Cardiac muscle cell (in vitro differentiated cells and primary cell): ENCODE measurements around the gene PHTF1. TPM values are rescaled to one million over a fixed set of nuclear protein-coding genes. Genes with fewer than 3 reads are reported as not detected.

Experiments used
- DNase-seq, 2 donors: peaks; one replicate each; pipeline versions ENCODE4 v3.0.0 to v3.0.0-alpha.2; 2010 to 2017; ENCODE audit warnings: low read depth in 1 of 2, low spot score in 1 of 2
- H3K27ac ChIP-seq: fragments of 200-600 bp; sonication (generic); 2 replicates; pipeline ENCODE4 v1.5.1; 2016
- H3K27me3 ChIP-seq: fragments of 200-600 bp; sonication (generic); 2 replicates; pipeline ENCODE4 v1.6.0; 2016; ENCODE audit warnings: control low read depth
- H3K36me3 ChIP-seq: fragments of 200-600 bp; sonication (generic); 2 replicates; pipeline ENCODE4 v1.5.1; 2016; ENCODE audit warnings: control low read depth
- H3K4me1 ChIP-seq: fragments of 200-600 bp; sonication (generic); 2 replicates; pipeline ENCODE4 v1.8.1; 2017; ENCODE audit warnings: low read depth, mild to moderate bottlenecking, mixed run types
- H3K4me3 ChIP-seq: fragments of 200-600 bp; sonication (generic); 2 replicates; pipeline ENCODE4 v1.5.1; 2016; ENCODE audit warnings: mild to moderate bottlenecking
- H3K9me3 ChIP-seq: fragments of 200-600 bp; sonication (generic); 2 replicates; pipeline ENCODE4 v1.5.1; 2017; ENCODE audit warnings: low read depth, mild to moderate bottlenecking, control low read depth
- CTCF ChIP-seq: IDR thresholded peaks from 2 replicates; pipeline ENCODE4 v1.5.1; 2012; ENCODE audit warnings: low read depth, mild to moderate bottlenecking, low read length
- polyA plus RNA-seq: library from polyadenylated mRNA; unstranded; fragments of >200 nt; fragmentation: Nextera tagmentation; extraction: Ambion mirVana; gene quantifications from 2 replicates; pipeline ENCODE4 v1.2.1, GENCODE V29; 2016
- total RNA-seq: library from RNA; depleted of rRNA; stranded (reverse); fragments of >200 nt; gene quantifications from 2 replicates; pipeline ENCODE4 v1.2.3, GENCODE V29; 2016

Gene PHTF1
- total and polyA plus RNA-seq, 2 experiments from 2014 or later = 40.5 to 45.2 TPM

- Histone ChIP-seq H3K4me1 (peaks cover 8% of the 10 kb centered on the region), H3K36me3 (no peaks in the 10 kb centered on the region), H3K27me3 (no peaks in the 10 kb centered on the region), H3K4me3 (no peak overlapping the region), H3K9me3 (no peaks in the 10 kb centered on the region), H3K27ac (no peak overlapping the region)
- peak in 1 of 2 donors; percentile 6 for DNase-seq
- no peak for TF ChIP-seq CTCF
Measured at GRCh38 chr1:113663165-113663951, 95.9 kb downstream of the PHTF1 start.

- H3K9me3 ChIP-seq = no peaks in the 10 kb centered on the region
- H3K27ac ChIP-seq = no peak overlapping the region
- H3K36me3 ChIP-seq = no peaks in the 10 kb centered on the region
- no peak overlapping the region for H3K4me3 ChIP-seq
- no peak for TF ChIP-seq CTCF
- DNase-seq = no peak
- H3K27me3 ChIP-seq = no peaks in the 10 kb centered on the region
- H3K4me1 ChIP-seq = peaks cover 20% of the 10 kb centered on the region
Measured at GRCh38 chr1:113662101-113662500, 97.2 kb downstream of the PHTF1 start.

- no peaks in the 10 kb centered on the region for H3K9me3 ChIP-seq
- DNase-seq = no peak
- TF ChIP-seq CTCF = no peak
- H3K27me3 ChIP-seq = no peaks in the 10 kb centered on the region
- peaks cover 24% of the 10 kb centered on the region for H3K4me1 ChIP-seq
- H3K36me3 ChIP-seq = no peaks in the 10 kb centered on the region
- H3K4me3 ChIP-seq = no peak overlapping the region
- peak overlapping the region; percentile 22 for H3K27ac ChIP-seq
Measured at GRCh38 chr1:113660088-113660487, 99.2 kb downstream of the PHTF1 start.

GRCh38 chr1:113659556-113659955 is 99.7 kb downstream of the PHTF1 start:
- Histone ChIP-seq H3K36me3 (no peaks in the 10 kb centered on the region), H3K4me1 (peaks cover 24% of the 10 kb centered on the region), H3K27me3 (no peaks in the 10 kb centered on the region), H3K9me3 (no peaks in the 10 kb centered on the region), H3K27ac (no peak overlapping the region), H3K4me3 (no peak overlapping the region)
- TF ChIP-seq CTCF = no peak
- no peak for DNase-seq

- Histone ChIP-seq H3K9me3 (no peaks in the 10 kb centered on the region), H3K4me3 (no peak overlapping the region), H3K4me1 (peaks cover 24% of the 10 kb centered on the region), H3K36me3 (no peaks in the 10 kb centered on the region), H3K27me3 (no peaks in the 10 kb centered on the region), H3K27ac (no peak overlapping the region)
- TF ChIP-seq CTCF = no peak
- DNase-seq = peak in 1 of 2 donors; percentile 7
Measured at GRCh38 chr1:113659035-113659434, 100.3 kb downstream of the PHTF1 start.
